Brain microvascular endothelial cell (primary cell): ENCODE data around the gene UBXN2A.
"Not testable (repeated sequence)": the region's sequence is repeated elsewhere in the genome, so short reads cannot be mapped to it uniquely, and the experiment has no call there.

Experiments
- DNase-seq: peaks from one replicate; pipeline ENCODE4 v3.0.0-alpha.2; 2020
- H3K27ac ChIP-seq: fragments of 250-450 bp; sonication (Bioruptor Pico); 2 replicates; pipeline ENCODE4 v1.5.1; 2020; ENCODE audit warnings: mild to moderate bottlenecking, moderate library complexity
- H3K27me3 ChIP-seq: fragments of 250-450 bp; sonication (Bioruptor Pico); replicated peaks from 2 replicates; pipeline ENCODE4 v1.5.1; 2020; ENCODE audit warnings: mild to moderate bottlenecking
- H3K36me3 ChIP-seq: fragments of 250-450 bp; sonication (Bioruptor Pico); replicated peaks from 2 replicates; pipeline ENCODE4 v1.5.1; 2020; ENCODE audit warnings: mild to moderate bottlenecking
- H3K4me3 ChIP-seq: 2 replicates; pipeline ENCODE4 v1.5.1; 2011; ENCODE audit warnings: low read depth, mild to moderate bottlenecking, control low read depth, low read length, moderate library complexity
- in situ Hi-C: cut with HindIII; loops from 2 replicates; pipeline ENCODE4 v1.10.0; 2017; ENCODE audit warnings: low sequenced_read_pairs, low pct_ligation_motif_present
- TF ChIP-seq, protein P1 (sequence below): IDR thresholded peaks from 2 replicates; pipeline ENCODE4 v1.5.1; 2011; ENCODE audit warnings: low read depth, mild to moderate bottlenecking, moderate library complexity, low read length, control low read depth, inconsistent platforms; ENCODE audit errors: missing control alignments

The UBXN2A gene

GRCh38 chr2:24040511-24040910 lies 100.2 kb downstream of the UBXN2A start:
- Histone ChIP-seq H3K36me3 (peaks cover 14% of the 10 kb centered on the region), H3K4me3 (no peak overlapping the region), H3K27ac (no peak overlapping the region), H3K27me3 (no peaks in the 10 kb centered on the region)
- in situ Hi-C loops: no loop called here
- TF ChIP-seq, protein P1, sequence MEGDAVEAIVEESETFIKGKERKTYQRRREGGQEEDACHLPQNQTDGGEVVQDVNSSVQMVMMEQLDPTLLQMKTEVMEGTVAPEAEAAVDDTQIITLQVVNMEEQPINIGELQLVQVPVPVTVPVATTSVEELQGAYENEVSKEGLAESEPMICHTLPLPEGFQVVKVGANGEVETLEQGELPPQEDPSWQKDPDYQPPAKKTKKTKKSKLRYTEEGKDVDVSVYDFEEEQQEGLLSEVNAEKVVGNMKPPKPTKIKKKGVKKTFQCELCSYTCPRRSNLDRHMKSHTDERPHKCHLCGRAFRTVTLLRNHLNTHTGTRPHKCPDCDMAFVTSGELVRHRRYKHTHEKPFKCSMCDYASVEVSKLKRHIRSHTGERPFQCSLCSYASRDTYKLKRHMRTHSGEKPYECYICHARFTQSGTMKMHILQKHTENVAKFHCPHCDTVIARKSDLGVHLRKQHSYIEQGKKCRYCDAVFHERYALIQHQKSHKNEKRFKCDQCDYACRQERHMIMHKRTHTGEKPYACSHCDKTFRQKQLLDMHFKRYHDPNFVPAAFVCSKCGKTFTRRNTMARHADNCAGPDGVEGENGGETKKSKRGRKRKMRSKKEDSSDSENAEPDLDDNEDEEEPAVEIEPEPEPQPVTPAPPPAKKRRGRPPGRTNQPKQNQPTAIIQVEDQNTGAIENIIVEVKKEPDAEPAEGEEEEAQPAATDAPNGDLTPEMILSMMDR: no peak
- no peak for DNase-seq

GRCh38 chr2:24043133-24043532 lies 102.9 kb downstream of the UBXN2A start:
- H3K36me3 ChIP-seq, H3K27me3 ChIP-seq, in situ Hi-C loops, H3K4me3 ChIP-seq, DNase-seq, H3K27ac ChIP-seq: not testable (repeated sequence)

GRCh38 chr2:24045511-24046508 lies 105.5 kb downstream of the UBXN2A start:
- Histone ChIP-seq H3K36me3 (no peaks in the 10 kb centered on the region), H3K27me3 (no peaks in the 10 kb centered on the region), H3K27ac (no peak overlapping the region), H3K4me3 (peak overlapping the region; percentile 83)
- in situ Hi-C loops: no loop called here
- DNase-seq: no peak
- TF ChIP-seq, protein P1: no peak

DNA sequence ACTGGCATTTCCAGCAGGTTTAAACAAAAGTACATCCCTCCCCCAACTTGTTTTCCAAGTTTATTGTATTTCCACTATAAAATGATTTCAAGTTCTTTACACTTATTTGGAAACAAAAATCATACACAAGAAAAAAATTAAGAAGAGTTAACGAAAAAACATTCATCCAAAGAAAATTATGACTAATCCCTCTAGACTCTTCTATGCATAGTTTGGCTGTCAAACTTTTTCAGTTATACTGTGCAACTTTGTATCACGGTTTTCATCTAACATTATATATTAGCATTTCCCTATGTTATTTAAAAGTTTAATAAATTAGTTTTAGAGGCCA lies 106.3 kb downstream of the UBXN2A start:
- no peaks in the 10 kb centered on the region for H3K27me3 ChIP-seq
- DNase-seq: no peak
- no peak overlapping the region for H3K27ac ChIP-seq
- H3K36me3 ChIP-seq: no peaks in the 10 kb centered on the region
- TF ChIP-seq, protein P1: no peak
- H3K4me3 ChIP-seq: peak overlapping the region; percentile 83
- in situ Hi-C loops: no loop called here

DNA sequence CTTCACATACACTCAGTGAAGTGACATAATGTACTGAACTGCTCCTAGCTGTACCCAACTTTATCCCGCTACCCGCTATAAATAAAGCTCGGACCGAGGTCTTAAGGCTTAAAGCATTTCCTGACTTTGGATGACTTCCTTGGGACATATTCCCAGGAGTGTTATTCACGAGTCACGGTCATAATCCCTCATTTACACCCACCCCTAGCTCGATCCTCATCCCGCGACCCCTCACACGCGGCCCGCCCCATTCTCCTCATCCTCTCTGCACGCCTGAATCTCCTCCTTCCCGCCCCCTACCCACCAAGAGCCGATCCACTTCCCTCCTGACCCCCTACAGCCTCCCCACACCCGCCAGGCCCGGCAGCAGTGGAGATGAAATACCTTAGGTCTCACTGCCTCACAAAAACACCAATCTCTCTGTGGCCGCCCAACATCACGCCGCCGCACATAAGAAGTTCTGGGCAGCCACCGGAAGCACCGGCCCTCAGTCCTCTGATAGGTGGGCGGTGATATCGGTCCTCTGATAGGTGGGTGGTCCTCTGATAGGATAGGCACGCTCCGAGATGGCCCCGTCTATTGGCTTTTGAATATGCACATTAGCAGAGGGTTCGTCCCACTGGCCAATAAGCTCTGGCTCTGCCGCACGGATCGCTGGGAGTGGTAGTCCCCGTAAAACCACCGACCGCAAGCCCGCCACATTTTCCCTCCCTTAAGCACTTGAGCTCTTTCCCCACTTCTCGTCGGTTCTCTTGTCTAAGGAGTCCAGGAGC lies 106.9 kb downstream of the UBXN2A start, which contains the start of gene WDCP:
Gene WDCP, minus strand, starts transcription at position 462 of the 773 bp plus-strand sequence. CDS start 7,897 bp downstream, outside the sequence.
- TF ChIP-seq, protein P1: no peak
- in situ Hi-C loops: no loop called here
- peak within 1 kb of the TSS; percentile 18 for H3K27ac ChIP-seq

GRCh38 chr2:24047703-24048033 lies 107.4 kb downstream of the UBXN2A start:
- Histone ChIP-seq H3K36me3 (no peaks in the 10 kb centered on the region), H3K27ac (no peak overlapping the region), H3K4me3 (no peak overlapping the region), H3K27me3 (no peaks in the 10 kb centered on the region)
- DNase-seq: no peak
- in situ Hi-C loops: no loop called here
- TF ChIP-seq, protein P1: no peak

More for the DNA sequence above, 106.9 kb downstream of the UBXN2A start, which contains the start of gene WDCP:
- Histone ChIP-seq H3K27me3 (no peaks in the 10 kb centered on the region), H3K4me3 (peak within 1 kb of the TSS; percentile 83), H3K36me3 (no peaks in the 10 kb centered on the region)
- DNase-seq: peak; percentile 100
